Activated CD4-positive, alpha-beta T cell treated with anti-CD3 and anti-CD28 coated beads, Interleukin-2, amount 50 U/mL, for 1 hour (primary cell): ENCODE data around the gene SCPEP1.
"Not testable (repeated sequence)": the region's sequence is repeated elsewhere in the genome, so short reads cannot be mapped to it uniquely, and the experiment has no call there.

ENCODE experiments used
- DNase-seq: peaks from one replicate; pipeline ENCODE4 v3.0.0-alpha.2; 2020

SCPEP1 gene

GRCh38 chr17:56966338-56966737 is 11.6 kb upstream of the SCPEP1 start:
- DNase-seq = no peak

- no peak for DNase-seq
Observed at GRCh38 chr17:56970974-56971373, 7.0 kb upstream of the SCPEP1 start.

DNA sequence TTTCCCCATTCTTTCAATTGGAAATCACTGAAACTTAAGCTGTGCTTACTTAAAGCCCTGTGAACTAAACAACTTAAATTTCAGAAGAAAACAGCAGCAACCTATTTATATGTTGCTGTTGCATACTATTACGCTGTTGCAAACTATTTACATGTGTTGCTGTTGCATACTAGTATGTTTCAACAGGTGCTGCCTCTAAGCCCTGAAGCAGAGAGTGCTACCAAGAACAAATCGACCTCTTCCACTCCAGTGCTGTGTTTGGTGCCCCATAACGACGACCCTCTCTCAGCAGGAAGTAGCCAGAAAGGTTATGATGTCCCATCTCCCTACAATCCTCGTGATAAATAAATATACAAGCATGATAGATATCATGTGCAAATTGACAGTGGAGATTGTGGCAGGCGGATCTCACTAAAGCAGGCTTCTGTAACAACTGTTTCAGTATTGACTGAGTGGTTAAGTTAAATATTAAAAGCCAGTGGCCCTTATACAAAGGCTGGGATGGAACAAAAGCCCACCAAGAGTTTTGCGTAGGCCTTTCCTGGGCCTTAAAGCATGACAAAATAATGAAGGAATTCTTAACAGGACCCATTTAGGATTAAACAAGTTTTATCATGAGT is 5.7 kb upstream of the SCPEP1 start:
- DNase-seq = no peak

GRCh38 chr17:56973520-56973919 is 4.4 kb upstream of the SCPEP1 start:
- DNase-seq = no peak

DNA sequence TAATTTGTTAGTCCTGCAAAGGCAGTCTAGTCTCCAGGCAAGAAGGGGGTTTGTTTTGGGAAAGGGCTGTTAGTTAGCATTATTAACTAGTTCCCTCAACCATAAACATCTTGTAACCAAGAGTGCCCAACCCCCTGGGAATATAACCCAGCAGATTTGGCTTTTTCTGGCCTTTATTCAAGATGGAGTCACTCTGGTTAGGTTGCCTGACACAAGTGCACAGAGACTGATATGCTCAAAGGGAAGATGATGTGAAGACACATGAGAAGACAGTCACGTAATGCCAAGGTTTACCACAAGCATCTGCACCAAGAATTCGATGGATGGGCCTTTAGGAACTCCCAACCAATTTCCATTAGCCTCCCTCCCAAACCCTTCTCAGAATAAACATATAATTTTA is 3.9 kb upstream of the SCPEP1 start:
- no peak for DNase-seq

- no peak for DNase-seq
Observed at GRCh38 chr17:56975656-56976055, 2.3 kb upstream of the SCPEP1 start.

GRCh38 chr17:56976941-56977608 is 856 bp upstream of the SCPEP1 start:
- no peak for DNase-seq

- DNase-seq = no peak
Observed at GRCh38 chr17:56978441-56979090, 635 bp downstream of the SCPEP1 start.

DNA sequence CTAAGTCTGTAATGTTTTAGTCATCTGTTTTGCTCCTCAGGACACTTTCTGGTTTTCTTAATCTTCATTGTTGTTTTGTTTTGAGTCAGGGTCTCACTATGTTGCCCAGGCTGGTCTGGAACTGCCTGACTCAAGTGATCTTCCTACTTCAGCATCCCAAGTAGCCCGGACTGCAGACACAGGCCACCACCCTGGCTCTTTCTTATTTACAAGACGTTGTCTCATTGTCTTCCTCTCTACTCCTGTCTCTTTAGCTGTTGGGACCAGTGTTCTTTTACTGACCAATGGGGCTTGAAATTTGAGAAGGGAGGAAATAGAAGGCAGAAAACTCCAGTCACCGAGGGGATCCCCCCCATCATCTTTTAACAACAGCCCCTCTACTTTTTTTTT is 1.2 kb downstream of the SCPEP1 start:
- no peak for DNase-seq

- DNase-seq = not testable (repeated sequence)
Observed at GRCh38 chr17:56980526-56980925, 2.6 kb downstream of the SCPEP1 start.

- no peak for DNase-seq
Observed at GRCh38 chr17:56982312-56982711, 4.4 kb downstream of the SCPEP1 start.

GRCh38 chr17:56983366-56983765 is 5.4 kb downstream of the SCPEP1 start:
- DNase-seq = no peak

- no peak for DNase-seq
Observed at GRCh38 chr17:56985371-56986162, 7.6 kb downstream of the SCPEP1 start.

DNA sequence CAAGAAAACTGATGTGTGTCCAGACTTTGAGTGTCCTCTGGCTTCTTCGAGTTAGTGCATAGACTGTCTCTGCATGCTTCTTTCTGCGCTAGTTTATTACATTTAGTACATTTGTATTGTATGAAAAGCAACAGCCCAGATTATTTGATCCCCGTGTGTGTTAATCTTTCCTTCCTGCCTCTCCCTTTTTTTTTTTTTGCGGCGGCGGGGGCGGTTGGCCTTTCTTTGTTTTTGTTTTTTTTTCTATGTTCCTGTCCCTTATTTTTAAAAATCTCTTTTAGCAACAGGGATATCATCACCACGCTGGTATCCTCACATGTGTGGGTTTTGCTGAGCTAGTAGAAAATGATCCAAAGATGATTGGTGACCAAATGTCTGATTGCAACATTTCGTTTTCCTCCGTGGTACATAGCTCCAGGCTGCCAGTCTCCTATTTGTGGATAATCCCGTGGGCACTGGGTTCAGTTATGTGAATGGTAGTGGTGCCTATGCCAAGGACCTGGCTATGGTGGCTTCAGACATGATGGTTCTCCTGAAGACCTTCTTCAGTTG is 9.4 kb downstream of the SCPEP1 start:
- DNase-seq = no peak

DNA sequence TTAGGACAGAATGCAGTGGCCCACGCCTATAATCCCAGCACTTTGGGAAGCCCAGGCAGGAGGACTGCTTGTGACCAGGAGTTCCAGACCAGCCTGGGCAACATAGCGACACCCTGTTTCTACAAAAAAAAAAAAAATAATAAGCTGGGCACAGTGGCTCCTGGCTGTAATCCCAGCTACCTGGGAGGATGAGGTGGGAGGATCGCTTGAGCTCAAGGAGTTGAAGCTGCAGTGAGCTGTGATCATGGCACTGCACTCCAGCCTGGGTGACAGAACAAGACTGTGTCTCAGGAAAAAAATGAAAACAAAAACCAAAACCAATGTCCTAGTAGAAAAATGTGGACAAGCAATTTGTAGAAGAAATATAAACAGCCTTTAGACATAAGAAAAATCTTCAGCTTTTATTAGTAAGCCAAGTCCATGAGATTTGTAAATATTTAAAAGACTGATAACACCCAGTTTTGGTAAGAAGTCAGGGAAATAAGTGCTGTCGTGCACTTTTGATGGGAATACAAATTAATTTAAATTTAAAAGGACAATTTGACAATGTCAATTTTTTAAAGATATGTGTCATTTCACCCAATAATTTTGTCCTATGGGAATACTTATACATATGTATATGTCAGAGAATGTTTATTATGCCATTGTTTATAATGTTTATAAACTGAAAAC is 11.1 kb downstream of the SCPEP1 start:
- no peak for DNase-seq

DNA sequence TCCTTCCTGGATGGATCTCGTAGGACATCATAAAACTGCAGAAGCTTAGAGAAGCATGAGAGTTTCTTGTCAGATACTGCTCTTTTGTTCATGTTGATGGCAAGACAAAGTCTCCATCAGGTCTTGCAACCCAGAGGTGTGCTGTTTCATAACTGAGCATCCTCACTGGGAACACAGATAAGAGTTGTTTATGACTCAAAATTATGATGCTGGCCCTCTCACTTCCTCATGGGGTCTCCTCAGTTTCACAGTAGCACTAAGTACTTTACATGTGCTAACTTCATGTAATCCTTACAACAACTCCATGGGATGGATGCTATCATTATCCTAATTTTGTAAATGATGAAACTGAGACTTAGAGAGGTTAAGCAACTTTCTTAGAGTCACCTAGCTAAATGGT is 14.4 kb downstream of the SCPEP1 start:
- DNase-seq = no peak

DNA sequence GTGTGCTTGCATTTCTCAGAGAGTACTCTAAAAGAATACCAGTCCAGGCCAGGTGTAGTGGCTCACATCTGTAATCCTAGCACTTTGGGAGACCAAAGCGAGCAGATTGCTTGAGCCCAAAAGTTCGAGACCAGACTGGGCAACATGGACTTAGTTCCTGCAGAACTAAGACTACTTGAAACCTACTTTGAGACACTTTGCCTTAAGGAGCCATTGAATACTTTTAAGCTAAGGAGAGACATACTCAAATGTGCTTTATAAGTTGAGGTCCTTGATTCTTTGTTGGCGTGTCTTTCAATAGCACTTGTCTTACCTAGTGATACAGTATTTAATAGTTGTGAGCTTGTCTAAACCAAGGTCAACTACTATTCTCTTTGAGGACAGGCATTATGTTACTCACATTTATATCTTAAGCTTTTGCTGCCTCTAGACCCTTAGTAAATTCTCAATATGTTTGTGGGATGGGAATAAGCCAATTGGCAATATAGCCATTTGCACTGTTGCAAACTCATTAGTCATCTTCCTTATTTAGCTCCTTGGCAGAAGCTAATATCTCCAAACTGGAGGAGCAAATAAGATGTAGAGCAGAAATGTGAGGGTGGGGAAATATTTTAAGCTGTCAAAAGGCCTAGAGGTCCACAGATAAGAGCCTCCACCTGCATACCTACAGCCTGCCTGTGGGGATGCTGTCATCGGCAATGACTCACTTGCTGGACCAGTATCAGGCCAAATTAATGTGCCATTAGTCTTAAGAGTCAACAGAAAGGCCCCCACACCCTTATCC is 16.3 kb downstream of the SCPEP1 start:
- no peak for DNase-seq

- DNase-seq = no peak
Observed at GRCh38 chr17:56995766-56996165, 17.8 kb downstream of the SCPEP1 start.

DNA sequence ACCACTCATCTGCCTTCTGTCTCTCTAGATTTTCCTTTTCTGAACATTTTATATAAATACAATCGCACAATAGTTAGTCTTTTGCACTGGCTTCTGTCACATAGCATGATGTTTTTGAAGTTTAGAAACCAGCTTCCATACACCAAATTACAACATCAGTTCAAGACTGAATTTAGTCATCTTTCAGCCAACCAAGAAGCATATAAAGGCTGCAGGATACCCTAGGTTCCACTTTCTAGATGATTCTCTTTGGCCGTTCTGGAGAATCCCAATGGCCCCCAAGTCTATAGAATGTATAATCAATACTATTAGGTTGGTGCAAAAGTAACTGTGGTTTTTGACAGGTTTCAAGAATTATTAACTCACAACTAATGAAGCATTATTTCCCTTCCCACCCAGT is 19.4 kb downstream of the SCPEP1 start:
- no peak for DNase-seq

- DNase-seq = no peak
Observed at GRCh38 chr17:57001541-57001940, 23.6 kb downstream of the SCPEP1 start.

GRCh38 chr17:57002904-57003303 is 25.0 kb downstream of the SCPEP1 start:
- no peak for DNase-seq
